ENCODE data around the gene HORMAD1.
"Not testable (repeated sequence)": the region's sequence is repeated elsewhere in the genome, so short reads cannot be mapped to it uniquely, and the experiment has no call there.

Gene HORMAD1

DNA sequence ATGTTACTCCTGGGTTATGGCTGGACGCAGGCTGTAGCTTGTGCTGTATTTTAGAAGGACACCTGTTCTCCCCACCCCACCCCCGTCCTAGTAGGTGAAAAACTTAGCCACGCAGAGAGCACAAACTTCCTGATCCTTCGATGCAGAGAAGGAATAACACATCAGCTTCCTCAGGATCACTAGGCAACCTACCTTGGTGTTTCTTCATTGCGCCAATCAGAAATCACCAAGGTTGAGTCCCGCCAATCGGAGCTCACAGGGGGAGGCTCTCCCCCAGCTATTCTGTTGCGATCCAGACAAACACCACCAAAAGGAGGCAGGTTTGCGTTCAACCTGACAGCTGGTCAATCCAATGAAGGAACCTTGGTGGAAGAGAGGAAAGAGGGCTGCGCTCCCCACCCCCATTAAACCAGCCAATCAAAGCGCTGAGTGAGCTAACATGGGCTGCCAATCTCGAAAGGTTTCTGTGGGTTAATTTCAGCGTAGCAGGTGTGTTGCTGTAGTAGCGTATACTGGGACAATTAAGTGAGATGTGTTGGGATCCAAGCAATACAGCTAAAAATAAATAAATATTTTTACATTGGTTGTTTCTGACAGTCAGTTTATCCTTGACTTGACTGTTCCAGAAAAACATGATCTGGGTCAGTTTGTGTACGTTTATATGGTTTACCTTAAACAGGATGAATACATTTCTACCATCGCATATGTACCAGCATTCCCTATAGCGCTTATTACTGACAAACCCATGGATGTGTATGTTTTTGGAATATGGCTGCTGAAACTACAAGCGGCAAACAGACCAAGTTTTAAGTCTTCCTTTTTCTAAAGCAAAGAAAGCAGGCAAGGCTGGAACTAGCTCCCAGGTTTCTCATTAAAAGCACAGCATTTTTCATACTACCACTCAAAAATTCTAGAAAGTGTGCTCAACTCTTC lies 23.4 kb downstream of the HORMAD1 start, which contains the start of gene GOLPH3L:
GOLPH3L (minus strand) TSS at position 160 of the 933 bp plus-strand sequence. CDS start 2,316 bp downstream, outside the sequence.
- DNase-seq (ENCODE audit: low spot score), result peak; percentile 98

DNA sequence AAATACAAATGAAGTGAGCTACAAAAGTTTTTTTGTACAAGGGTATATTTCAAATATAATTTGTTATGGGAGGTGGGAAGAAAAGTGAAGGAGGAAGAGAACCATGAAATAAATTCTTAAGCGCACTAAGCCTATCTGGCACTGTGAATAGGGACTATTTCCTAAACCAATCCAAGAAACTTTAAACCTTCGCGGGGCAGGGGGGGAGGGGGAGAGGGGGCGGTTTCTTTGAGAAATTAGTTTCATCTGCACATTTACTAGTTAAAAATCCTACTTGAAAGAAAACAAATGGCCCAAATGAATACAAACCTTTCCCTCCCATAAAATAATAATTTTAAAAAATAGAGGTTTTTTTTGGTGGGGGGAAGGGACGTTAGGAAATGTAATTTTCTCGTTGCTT lies 24.1 kb downstream of the HORMAD1 start:
- no peak for DNase-seq (ENCODE audit: low spot score)

DNA sequence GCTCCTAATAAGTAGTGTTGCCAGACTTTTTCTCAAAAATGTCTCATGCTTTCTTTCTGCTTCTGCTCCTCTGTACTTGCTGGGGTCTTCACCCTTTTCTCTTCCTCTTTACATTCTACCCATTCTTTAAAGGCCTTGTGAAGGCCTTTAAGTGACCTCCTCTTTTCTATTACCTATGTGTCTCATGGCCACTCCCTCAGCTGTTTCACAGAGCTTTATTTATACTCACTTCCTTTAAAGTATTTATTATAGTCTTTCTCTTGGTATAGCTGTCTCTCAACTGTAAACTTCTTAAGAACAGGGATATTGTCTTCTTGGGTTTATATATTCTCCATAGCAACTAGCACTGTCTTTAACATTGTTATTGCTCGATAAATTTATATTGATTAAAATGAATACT lies 24.5 kb downstream of the HORMAD1 start:
- no peak for DNase-seq (ENCODE audit: low spot score)

DNA sequence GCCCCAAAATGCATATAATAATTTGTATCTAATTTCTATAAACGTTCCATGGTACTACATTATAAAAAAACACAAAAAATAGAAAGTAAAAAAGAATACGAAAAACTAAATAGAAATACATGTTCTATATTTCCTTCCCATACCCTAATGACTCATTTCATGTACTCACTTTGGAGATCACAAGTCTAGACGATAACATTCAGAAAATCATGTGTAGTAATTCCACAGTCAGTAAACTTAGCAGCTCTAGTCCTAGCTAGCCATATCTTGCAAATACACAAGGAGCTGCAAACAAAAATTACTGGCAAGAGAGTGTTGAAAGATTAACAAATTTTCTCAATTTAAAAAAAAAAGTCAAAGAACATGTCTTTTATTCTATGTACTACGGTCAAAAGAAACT lies 25.1 kb downstream of the HORMAD1 start:
- DNase-seq (ENCODE audit: low spot score), result no peak

DNA sequence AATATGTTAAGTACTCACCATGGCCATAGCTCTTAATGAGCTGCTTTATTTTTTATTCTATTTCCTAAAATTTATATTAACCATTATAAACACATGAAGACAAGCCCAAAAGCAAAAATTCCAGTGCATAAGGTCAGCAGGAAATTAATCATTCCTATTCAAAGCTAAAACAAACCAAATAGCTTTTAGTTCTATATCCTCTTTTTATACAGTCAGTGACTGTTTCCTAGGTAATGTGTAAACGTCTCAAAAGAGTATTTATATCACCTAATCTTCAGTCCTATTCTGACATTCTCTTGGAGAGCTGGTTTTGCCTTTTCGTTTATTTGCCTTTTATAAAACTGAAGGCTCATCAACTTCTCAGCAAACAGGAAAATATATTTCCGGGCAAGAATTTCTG lies 28.0 kb downstream of the HORMAD1 start:
- DNase-seq (ENCODE audit: low spot score), result no peak

DNA sequence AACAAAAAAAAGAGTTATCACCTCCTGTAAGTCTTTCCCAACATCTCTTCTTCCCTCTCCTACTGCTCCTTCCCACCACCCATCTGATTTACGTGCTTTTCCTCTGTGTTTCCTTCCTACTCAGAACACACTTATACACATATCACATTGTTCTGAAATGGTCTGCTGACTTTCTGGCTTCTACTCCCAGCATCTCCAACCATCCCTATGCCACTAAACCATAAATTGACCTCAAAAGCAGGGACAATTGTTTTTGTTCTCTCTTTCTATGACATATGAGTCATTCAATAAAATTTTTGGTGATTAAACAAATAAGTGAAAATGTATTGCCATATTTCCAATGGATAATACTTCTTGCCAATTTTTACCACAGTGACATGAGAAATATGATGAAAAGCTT lies 31.9 kb downstream of the HORMAD1 start:
- DNase-seq (ENCODE audit: low spot score), result no peak

DNA sequence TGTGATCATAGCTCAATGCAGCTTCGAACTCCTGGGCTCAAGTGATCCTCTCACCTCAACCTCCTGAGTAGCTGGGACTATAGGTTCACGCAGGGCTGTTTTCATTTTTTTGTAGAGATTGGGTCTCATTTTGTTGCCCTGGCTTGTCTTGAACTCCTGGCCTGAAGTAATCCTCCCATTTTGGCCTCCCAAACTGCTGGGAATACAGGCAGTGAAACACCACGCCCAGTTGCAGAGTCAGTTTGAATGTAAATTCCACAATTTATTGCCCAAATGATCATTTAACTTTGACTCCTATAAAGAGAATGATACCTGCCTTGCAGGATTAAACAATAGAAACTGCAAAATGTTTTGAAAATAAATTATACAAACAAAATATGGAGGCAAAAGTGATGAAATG lies 34.4 kb downstream of the HORMAD1 start:
- DNase-seq (ENCODE audit: low spot score), result no peak

DNA sequence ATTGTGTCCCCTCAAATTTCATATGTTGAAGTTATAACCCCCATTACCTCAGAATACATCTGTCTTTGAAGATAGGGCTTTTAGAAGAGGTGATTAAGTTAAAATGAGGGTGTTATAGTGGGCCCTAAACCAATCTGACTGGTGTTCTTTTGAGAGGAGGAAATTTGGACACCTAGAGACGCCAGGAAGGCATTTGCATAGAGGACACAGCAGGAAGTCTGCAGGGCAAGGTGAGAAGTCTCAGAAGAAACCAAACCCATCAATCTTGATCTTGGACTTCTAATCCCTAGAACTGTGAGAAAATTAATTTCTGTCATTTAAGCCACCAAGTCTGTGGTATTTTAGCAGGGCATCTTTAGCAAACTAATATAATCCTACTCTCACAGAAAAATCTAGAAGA lies 36.8 kb downstream of the HORMAD1 start:
- no peak for DNase-seq (ENCODE audit: low spot score)

DNA sequence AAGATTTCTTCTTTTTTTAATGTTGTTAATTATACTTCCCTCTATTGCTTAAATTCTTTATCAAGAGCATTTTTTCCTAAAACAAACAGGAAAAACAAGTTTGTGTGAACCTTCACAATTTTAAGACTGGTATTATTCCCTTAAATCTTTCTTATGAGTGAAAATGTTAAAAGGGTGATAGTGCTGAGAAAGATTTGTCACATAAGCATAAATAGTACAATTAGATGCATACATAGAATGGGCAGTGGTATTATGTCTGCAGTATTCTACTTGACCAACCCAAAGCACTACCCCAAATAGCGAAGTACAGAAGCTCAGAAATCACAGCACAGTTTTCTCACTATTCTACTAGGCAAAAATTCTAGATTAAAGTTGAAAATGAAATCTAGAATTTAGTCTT lies 41.7 kb downstream of the HORMAD1 start:
- no peak for DNase-seq (ENCODE audit: low spot score)

DNA sequence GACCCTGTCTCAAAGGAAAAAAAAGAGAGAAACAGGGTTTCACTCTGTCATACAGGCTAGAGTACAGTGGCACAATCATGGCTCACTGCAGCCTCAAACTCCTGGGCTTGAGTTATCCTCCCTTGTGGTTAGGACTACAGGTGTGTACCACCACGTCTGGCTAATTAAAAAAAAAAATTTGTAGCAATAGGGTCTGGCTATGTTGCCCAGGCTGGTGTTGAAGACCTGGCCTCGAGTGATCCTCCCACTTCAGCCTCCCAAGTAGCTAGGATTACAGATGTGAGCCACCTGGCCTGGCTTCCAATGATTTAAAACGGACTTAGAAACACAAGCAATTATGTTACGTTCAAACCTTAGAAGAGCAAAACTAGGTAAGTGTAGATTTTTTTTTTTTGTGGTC lies 45.8 kb downstream of the HORMAD1 start:
- DNase-seq (ENCODE audit: low spot score), result no peak

DNA sequence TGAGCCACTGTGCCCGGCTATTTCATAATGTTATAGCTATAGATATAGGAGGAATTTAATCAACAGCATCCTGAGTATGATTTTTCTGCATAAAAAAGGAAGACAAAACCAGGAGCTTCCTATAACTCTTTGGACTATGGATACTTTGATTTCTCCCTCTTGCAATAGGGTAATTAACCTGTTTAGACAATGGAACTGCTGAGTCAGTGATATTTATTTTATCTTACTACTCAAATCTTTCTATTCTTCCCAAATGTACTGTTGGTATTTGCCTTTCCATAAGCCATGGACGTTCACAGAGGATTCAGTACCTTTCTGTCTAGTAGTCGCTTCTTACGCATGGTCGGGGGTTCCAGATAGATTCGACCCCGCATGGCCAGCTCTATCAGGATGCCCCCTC lies 57.4 kb downstream of the HORMAD1 start:
- no peak for DNase-seq (ENCODE audit: low spot score)

DNA sequence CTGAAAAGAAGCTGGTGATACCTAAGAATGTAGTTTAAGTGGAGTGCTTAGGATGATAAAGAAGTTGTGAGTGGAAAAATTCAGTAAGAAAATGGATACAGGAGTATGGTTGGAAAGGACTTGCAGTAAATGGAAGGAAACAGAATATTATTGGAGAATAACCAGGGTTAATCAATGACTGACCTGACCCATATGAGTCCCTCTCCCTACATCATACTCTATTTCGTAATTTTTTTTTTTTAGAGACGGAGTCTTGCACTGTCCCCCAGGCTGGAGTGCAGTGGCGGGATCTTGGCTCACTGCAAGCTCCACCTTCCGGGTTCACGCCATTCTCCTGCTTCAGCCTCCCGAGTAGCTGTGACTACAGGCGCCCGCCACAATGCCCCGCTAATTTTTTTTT lies 57.9 kb downstream of the HORMAD1 start:
- DNase-seq (ENCODE audit: low spot score), result no peak

DNA sequence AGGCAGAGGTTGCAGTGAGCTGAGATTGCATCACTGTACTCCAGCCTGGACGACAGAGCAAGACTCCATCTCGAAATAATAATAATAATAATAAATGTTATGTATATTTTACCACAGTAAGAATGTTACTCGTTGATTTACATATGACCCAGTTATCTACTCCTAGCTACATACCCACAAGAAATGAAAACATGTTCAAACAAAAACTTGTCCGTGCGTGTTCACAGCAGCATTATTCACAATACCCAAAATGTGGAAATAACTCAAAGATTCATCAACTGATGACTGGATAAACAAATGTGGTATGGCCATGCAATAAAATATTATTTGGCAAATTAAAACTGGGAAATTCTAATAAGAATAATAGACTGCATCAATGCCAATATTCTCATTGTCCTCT lies 59.5 kb downstream of the HORMAD1 start:
- DNase-seq (ENCODE audit: low spot score), result no peak

DNA sequence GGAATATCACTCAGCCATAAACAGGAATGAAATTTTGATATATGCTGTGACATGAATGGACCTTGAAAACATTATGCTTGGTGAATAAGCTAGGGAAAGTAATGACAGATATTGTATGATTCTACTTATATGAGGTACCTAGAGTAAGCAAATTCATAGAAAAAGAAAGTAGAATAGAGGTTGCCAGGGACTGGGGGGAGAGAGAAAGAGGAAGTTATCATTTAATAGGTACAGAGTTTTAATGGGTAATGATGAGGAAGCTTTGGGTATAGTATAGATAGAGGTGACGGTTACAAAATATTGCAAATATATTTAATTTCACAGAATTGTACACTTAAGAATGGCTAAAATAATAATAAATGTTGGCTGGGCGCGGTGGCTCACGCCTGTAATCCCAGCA lies 60.1 kb downstream of the HORMAD1 start:
- no peak for DNase-seq (ENCODE audit: low spot score)

DNA sequence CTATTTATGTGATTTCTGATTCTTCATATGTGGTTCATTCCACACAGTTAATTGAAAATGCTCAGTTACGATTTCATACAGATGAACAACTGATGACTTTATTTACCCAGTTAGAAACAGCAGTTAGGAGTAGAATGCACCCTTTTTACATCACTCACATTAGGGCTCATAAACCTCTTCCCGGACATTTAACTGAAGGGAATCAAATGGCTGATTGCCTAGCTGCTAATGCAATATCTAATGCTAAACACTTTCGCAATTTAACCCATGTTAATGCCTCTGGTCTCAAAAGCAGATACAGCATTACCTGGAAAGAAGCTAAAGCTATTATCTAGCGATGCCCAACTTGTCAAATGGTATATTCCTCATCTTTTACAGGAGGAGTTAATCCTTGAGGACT lies 63.6 kb downstream of the HORMAD1 start:
- not testable (repeated sequence) for DNase-seq (ENCODE audit: low spot score)

DNA sequence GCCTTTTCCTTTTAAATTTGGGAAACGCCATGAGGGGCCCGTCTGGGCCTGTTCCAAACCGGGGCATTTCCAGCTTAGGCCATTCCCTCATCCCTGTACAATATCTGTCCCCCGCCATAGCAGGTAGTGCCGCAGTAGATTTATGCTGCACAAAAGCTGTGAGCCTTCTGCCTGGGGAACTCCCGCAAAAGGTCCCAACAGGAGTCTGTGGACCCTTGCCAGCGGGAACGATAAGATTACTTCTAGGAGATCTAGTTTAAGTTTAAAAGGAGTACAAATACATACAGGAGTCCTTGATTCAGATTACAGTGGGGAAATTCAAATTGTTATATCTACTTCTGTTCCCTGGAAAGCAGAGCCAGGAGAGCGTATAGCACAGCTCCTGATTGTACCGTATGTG lies 66.1 kb downstream of the HORMAD1 start:
- DNase-seq (ENCODE audit: low spot score), result not testable (repeated sequence)

DNA sequence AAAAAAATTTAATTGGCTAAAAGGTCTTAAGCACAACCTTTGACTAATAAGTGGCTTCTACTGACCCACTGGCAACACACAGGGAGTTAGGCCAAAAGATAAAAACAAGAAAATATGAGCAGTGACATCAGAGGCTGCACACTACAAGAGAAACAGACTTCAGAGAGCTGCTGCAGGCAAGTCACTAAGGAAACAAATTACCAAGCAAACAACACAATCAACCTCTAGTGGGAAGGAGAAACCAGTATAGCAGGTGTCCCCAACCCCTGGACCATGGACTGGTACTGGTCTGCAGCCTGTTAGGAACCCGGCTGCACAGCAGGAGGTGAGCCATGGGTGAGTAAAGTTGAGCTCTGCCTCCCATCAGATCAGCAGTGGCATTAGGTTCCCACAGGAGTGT lies 70.5 kb downstream of the HORMAD1 start:
- no peak for DNase-seq (ENCODE audit: low spot score)

DNA sequence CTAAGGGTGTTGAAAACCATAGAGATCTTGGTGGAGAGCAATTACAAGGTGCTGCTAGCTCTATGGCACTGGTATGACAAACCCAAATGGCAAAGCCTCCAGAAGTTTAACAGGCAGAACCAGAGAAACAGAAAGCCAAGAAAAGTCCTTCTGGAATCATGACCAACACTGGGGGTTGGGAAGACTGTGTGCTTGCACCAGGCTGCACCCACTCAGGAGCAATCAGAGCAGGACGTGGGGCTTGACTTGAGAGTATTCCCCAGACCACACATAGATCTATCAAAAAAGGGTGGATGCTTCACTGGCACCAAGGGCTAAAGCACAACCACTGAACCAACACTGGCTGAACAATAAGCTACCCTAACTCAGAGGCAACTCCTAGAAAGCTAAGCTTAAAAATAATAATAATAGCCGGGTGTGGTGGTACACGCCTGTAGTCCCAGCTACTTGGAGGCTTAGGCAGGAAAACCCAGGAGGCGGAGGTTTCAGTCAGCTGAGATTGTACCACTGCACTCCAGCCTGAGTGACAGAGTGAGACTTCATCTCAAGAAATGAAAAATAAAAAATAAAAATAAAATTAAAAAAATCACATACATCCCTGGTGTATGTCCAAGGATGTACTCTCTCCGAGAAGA lies 71.1 kb downstream of the HORMAD1 start:
- no peak for DNase-seq (ENCODE audit: low spot score)

Measured in putamen (tissue), 1 donor.